Loucy (cell line): Measurements from ENCODE around the gene SCFD2.

Source experiments
- EZH2phosphoT487 ChIP-seq: fragments of 200-600 bp; IDR thresholded peaks from 2 replicates; pipeline ENCODE4 v1.6.1; 2018; ENCODE audit warnings: antibody characterized with exemption, mild to moderate bottlenecking, moderate library complexity, borderline replicate concordance
- TF ChIP-seq, protein P1 (sequence below): fragments of 200-600 bp; sonication (generic); conservative IDR thresholded peaks from 2 replicates; pipeline ENCODE4 v1.5.1; 2014; ENCODE audit warnings: mild to moderate bottlenecking, antibody characterized with exemption, low read length

DNA sequence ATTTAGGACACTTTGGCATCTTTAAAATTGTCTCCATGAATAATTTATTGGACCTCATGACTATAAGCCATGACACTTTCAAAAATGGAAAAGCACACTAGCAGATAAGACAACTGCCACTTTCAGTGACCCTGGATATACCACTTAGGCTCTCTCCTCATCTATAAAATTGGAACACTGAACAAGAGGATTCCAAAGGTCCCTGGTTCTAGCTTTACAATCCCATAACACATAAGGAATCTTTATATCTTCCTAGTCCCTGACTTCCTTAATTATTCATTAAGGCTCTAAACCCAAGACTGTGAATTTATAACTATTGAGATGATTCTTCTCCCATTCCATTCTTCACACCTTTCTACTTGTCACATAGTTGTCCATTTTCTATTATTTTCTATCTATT lies 190.2 kb downstream of the SCFD2 start:
- TF ChIP-seq, protein P1, sequence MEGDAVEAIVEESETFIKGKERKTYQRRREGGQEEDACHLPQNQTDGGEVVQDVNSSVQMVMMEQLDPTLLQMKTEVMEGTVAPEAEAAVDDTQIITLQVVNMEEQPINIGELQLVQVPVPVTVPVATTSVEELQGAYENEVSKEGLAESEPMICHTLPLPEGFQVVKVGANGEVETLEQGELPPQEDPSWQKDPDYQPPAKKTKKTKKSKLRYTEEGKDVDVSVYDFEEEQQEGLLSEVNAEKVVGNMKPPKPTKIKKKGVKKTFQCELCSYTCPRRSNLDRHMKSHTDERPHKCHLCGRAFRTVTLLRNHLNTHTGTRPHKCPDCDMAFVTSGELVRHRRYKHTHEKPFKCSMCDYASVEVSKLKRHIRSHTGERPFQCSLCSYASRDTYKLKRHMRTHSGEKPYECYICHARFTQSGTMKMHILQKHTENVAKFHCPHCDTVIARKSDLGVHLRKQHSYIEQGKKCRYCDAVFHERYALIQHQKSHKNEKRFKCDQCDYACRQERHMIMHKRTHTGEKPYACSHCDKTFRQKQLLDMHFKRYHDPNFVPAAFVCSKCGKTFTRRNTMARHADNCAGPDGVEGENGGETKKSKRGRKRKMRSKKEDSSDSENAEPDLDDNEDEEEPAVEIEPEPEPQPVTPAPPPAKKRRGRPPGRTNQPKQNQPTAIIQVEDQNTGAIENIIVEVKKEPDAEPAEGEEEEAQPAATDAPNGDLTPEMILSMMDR: no peak
- no peak for TF ChIP-seq EZH2phosphoT487
